ENCODE measurements around the gene TRIM21.
"Not testable (repeated sequence)": the region's sequence is repeated elsewhere in the genome, so short reads cannot be mapped to it uniquely, and the experiment has no call there.

The TRIM21 gene

DNA sequence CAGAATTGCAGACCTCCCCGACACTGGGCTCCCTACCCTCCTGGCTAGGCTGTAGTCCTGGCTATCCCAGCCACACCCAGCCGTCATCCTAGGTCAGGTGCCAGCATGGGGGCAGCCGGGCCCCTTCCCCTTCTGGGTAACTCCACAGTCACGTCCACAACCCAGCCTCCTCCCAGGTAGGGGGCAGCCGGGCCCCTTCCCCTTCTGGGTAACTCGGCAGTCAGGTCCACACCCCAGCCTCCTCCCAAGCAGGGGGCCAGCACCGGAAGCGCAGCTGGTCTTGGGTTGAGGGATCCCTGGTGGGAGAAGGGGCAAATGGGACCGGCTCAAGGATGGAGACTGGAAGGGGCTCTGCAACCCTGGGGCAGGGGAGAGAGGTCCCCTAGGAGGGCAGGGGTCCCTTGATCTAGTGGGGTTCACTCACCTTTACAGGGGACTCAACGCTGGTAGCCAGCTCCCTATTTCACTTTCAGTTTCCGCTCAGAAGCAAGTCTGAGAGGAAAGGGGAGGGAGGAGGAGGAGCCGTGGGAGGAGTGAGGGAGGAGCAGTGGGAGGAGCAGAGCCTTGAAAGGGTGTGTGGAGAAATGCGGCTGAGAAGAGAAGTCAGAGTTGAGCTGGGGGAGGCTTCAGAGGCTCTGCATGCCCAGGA, at the start of gene TRIM21:
TRIM21 (minus strand) TSS at position 494 of the 649 bp plus-strand sequence. CDS start 3,293 bp downstream, outside the sequence.
- peak; percentile 71 for DNase-seq

DNA sequence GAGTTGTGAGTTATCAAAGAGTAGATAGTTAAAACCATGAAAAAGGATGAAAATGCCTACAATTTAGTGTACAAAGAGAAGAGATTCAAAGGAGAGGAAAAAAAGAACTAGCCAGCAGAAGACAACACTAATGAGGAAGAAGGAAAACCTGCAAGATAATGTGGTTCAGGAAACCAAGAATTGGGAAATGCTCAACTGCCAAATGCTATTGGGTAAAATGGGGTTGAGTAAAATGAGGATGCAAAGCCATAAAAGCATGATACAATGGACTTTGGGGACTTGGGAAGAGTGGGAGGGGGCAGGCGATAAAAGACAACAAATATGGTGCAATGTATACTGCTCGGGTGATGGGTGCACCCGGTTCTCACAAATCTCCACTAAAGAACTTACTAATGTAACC, 48.0 kb upstream of the TRIM21 start:
- DNase-seq, result no peak

DNA sequence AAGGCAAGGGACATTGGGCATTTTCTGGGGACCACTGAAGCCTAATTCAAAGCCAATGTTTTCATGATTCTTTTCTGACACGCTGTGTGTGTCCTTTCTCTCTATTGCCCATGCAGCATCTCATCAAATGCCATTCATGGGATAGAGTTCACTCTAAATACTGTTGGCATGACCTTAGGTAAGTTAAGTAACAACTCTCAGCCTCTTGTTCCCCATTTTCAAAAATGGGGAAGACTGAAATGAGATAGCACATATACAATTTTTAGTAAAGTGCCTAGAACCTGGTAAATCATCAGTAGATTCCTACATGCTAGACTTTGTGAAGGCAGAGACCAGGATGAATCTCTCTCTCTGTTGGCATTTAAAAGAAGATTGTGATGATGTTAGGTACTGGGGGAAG, 42.9 kb upstream of the TRIM21 start:
- no peak for DNase-seq

DNA sequence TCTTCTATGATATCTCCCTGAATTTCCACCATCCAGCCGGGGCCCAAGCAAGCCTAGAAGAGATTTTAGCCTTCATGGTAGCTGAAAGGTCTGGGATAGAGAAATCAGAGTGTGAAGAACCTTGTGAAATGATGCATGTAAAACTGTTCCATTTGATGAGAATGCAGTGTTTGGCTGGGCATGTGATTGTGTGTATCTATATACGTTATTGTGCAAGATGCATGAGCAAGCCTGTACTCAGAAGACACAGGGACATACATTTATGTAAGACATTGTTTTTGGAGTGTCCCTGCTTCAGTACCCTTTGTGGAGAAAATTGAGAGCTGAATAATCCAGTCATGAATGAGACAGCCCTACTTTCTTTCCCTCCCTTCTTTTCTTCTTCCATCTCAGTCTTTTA, 40.4 kb upstream of the TRIM21 start:
- DNase-seq, result no peak

DNA sequence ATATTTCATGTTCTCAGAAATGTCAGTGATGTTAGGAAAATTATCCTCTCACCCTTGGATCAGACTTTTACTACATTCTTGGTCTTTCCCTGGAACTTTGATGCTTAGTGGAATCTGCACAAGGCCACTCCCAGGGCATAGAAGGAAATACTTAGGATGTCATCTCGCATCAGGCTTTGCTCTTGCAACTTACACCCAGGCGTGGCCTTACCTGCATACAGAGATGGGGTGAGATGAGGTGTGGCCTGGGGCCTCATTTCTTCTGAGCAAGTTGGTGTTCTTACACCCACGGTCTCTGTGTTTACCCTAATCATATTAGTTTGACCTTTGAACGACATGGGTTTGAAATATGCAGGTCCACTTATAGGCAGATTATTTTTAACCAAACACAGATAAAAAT, 36.5 kb upstream of the TRIM21 start:
- no peak for DNase-seq

DNA sequence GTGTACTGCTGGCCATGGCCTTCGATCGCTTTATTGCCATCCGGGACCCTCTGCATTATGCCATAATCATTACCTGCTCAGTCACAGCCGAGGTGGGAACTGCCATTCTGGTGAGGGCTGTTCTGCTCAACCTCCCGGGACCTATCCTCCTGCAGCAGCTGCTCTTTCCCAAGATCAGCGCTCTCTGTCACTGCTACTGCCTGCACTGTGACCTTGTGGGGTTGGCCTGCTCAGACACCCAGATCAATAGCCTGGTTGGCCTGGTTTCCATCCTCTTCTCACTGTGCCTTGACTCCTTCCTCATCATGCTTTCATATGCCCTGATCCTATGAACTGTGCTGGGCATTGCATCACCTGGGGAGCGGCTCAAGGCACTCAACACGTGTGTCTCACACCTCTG, 24.9 kb upstream of the TRIM21 start:
- DNase-seq, result no peak

DNA sequence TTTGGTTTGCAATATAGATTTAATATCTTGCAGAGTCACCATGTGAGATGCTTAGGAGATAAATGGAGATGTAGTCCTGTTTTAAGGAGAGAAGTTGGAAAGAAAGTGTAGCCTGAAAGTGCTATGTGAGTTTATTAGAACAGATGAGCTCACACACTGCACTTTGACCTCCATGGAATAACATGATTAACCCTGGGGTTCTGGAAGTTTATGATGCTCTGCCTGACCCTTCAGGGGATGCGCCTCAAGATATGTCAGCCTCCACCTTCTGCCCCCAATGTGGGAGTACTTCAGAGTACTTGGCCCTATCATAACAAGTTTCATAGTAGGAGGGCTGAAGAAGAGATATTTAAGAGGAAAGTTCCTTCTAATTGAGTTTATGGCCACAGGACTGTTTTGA, 23.3 kb upstream of the TRIM21 start:
- no peak for DNase-seq

DNA sequence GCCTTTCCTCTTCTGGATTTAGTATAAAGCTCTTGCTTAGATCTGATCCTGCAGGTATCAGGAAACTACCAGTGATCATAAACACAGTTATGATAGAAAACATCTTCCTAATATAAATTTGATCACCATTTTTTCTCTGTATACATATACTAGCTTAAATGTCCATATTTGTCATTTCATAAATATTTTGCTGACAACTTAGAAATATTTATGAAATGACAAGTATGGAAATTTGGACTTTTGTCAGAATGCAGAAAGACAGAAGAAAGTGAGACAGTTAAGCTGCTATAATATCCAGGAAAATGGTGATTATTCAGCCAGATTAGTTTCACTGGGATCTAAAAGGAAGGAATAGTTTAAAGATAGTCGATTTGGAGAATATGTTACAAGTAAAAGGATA, 22.8 kb upstream of the TRIM21 start:
- no peak for DNase-seq

DNA sequence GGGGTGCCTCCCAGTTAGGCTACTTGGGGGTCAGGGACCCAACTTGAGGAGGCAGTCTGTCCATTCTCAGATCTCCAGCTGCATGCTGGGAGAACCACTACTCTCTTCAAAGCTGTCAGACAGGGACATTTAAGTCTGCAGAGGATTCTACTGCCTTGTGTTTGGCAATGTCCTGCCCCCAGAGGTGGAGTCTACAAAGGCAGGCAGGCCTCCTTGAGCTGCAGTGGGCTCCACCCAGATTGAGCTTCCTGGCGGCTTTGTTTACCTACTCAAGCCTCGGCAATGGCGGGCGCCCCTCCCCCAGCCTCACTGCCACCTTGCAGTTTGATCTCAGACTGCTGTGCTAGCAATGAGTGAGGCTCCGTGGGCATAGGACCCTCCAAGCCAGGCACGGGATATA, 12.7 kb upstream of the TRIM21 start:
- not testable (repeated sequence) for DNase-seq

DNA sequence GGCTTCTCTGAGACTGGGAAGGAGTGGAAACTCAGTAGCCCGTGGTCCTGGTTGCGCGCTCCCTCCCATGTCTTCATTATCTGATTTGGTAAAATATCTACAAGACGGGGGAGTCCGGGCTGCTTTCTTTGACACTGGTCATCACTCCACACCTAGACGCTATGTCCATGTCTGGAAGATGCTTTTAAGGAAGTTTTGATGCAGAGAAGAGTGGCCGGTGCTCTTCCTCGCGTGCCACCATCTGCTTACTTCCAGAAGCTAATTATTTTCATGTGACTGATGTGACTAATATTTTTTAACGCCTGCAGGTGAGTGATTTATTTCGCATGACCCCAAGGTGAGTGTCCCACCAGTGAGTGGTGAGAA, 339 bp upstream of the TRIM21 start:
- DNase-seq, result no peak

DNA sequence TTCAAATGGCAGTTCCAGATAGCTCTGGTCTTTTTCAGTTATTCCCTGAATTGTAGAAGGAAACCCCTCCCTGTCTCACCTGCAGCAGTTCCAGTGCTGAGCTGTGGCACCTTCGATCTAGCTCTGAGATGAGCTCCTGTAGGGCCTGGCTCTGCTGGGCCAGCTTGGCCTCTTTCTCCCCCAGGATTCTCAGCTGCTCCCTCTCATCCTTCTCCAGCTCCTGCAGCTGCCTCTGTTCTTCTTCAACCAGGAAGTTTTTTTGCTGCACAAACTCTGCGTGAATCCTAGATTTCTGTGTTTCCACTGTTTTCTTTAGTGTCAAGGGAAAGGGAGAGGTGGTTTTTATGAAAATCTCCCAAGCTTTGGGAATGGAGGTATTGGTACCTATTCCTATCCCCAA, 5.3 kb downstream of the TRIM21 start:
- DNase-seq, result no peak

DNA sequence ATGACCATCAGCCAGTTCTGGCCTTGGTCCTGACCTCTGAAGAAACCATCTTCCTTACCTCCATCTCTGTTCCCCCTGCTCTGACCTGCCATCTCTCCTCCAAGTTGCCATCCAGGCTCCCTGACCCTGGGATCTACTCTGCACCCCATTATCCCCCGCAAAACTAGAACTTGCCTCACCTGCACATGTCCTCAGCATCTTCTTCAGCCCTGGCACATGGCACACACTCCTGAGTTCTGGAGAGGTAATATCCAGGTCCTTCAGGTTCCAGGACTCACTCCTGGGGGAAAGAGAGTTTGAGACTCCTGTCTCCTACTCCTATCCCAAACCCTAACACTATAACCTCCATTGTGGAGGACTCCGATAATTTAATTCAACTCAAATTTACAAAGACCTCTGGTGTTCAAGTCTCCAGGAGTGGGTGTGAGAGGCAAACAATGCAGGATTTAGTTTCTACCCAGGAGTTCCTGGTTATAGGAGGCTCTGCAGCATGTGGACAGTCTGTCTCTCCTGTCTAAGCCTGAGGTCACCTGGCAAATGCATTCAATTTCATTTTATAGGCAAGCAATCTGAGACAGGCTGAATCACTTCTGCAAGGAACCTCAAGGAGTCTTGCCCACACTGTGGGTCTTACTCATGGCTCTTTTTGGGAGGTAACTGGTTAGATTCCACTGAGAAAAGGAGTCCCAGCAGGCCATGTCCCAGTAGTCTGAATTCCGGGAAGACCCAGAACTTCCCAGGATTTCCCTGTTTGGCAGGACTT, 7.3 kb downstream of the TRIM21 start:
- no peak for DNase-seq

DNA sequence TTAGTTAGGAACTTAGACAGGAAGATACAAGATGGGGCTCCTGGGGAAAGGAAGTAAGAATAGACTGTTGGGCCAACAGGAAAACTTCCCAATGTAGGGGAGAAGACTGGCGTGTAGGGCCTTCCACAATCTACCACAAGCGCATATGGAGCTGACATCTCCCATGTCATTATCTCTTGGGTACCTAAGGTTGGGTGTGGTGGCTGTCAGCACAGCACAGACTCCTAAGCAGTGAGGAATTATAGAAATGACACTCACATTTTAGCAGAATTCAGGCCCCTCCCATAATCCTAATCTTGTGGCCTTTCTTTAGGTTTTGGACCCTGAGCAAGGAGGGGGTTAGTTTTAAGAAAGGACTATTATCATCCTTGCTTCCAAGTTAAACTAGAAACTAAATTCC, 11.6 kb downstream of the TRIM21 start:
- DNase-seq, result no peak

DNA sequence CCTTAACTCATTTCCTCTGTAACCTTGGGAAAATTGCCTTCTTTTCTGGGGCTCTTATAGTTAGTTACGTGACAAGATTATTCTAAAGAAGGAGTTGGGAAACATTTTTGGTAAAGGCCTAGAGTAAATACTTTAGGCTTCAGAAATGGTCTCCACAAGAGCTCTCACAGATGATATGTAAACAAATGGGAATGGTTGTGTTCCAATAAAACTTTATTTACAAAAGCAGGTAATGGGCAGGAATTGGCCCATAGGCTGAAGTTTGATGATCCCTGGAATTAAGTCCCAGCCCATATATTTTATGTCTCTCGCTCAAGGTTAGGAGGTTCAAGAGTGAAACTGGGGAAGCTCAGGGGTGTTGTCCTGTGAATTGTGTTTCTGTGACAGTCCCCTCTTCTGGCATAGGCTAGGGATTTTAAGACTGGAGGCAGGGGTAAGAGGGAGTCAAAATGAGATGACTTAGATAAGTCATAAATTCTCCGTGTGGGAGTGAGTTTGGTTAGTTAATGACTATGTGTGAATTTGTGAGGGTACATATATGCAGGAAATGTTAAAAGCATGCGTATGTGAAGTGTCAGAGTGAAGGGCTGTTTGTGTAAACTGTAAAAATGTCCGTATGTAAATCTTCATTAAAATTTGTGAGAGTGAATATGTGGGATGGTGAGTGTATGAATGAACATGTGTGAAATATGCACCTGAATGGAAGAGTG, 17.9 kb downstream of the TRIM21 start:
- DNase-seq, result no peak

DNA sequence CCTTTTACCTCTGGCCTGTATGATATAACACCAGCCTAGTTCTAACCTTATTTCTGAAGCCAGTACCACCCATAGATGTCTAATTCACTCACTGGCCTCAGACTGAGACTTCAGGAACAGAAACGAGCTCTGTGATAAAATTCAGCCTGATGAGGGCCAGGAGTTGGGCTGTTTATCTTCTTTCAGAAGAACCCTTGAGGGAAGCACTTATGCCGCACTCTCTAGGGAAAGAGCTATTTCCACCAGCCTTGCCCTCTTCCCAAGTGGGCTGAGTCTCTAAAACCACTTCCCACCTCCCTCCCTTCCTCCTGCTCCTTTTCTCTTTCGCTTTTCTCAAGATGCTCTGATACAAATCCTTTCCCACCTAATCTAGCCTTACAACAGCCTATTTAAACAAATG, 23.3 kb downstream of the TRIM21 start:
- DNase-seq, result no peak

DNA sequence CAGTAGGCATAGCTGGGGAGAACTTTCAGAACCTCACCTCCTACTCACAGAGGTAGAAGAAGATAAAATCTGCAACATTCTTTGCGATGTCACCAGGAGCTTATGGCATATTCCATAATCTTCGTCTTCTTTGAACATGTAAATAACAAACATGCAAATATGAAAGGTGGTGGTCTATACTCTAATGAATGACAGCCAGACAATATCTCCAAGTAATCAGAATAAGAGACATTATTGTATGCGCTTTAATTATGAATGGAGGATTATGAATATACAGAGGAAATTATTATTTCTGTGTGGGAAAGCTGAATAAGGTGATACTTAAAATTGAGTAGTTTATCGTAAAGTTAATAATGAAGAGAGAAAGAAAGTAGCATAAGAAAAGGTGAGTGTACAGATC, 25.2 kb downstream of the TRIM21 start, which contains the start of gene OR52B4:
OR52B4 (minus strand) TSS at position 101 of the 400 bp plus-strand sequence; CDS start at position 10, 91 bp downstream.
- DNase-seq, result no peak

DNA sequence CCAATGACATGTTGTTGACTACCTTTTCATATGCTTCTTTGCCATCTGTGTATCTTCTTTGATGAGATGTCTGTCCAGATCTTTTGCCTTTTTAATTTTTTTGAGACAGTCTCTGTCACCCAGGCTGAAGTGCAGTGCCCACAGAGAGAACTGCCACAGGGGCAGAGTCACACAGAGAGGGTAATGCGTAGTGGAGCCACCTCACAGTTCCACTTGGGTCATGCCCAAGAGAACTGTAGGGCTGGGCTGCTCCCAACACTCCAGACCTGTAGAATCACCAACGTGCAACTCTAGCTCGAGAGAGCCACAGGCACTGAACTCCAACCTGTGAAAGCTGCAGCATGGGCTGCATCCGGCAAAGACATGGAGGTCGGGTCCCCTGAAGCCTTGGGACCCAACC, 45.4 kb downstream of the TRIM21 start:
- not testable (repeated sequence) for DNase-seq

DNA sequence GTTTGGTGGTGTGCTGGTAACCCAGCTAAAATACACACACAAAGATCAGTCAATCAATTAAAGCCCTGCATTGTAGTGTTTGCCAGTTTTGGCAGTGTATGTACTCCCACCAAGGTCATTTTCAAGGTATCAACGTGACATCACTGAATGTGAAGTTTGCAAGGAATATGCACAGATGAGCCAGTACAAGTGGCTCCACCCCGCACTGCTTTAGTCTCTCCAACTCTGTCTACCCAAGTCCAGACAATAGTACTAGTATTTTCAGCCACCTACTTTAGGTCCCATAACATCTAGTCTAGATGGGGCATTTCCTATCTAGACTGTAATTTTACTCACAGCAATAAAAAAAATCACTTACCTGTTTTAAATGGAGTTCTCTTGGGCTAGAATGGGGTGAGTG, 48.1 kb downstream of the TRIM21 start:
- not testable (repeated sequence) for DNase-seq
